Astrocyte of the cerebellum (primary cell): ENCODE results near the gene NUDT1.
A peak's percentile ranks its signal among the peaks of the same experiment; 100 is the strongest.

Experiments
- DNase-seq: peaks from one replicate; pipeline ENCODE4 v3.0.0-alpha.2; 2011; ENCODE audit warnings: low read depth
- H3K4me3 ChIP-seq: 2 replicates; pipeline ENCODE4 v1.5.1; 2011; ENCODE audit warnings: mild to moderate bottlenecking, low read depth, low read length, moderate library complexity
- in situ Hi-C: cut with HindIII; loops from 2 replicates; pipeline ENCODE4 v1.10.0; 2017; ENCODE audit warnings: low sequenced_read_pairs
- TF ChIP-seq, protein P1 (sequence below): IDR thresholded peaks from 2 replicates; pipeline ENCODE4 v1.5.1; 2012; ENCODE audit warnings: low read length, low read depth, moderate library complexity, mild to moderate bottlenecking; ENCODE audit errors: missing control alignments

The NUDT1 gene

DNA sequence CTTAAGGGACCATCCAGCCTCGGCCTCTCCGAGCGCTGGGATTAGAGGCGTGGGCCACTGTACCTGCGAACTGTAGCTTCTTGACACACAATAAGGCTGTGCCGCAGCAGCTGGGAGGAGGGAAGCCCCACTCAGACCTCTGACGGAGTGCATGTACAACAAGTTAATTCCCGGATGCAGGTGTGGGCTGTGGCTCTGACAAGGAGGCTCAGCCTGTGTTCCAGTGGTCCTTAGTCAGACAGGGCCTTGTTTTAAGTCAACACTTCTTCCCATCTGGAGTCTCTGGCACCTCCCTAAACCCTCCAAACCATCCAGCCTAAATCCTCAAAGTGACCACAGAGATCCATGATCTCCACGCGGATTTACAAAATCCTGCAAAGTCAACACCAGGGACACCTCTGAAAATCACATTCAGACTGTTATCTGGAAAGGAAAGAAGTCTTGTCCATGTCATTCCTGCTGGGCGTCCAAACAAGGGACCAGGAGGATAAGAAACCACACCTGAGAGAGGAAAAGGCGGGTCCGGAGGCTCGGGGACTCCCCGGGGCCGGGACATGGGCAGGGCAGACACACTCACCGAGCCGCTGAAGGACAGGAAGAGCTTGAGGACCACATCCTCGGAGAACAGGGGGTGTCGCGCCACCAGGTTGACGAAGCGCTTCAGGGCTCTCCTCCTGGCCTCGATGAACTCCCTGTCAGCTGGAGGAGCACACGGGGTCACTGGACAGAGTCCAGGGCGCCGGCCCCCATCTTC is 29.4 kb downstream of the NUDT1 start:
- in situ Hi-C loops: no loop called here
- TF ChIP-seq, protein P1, sequence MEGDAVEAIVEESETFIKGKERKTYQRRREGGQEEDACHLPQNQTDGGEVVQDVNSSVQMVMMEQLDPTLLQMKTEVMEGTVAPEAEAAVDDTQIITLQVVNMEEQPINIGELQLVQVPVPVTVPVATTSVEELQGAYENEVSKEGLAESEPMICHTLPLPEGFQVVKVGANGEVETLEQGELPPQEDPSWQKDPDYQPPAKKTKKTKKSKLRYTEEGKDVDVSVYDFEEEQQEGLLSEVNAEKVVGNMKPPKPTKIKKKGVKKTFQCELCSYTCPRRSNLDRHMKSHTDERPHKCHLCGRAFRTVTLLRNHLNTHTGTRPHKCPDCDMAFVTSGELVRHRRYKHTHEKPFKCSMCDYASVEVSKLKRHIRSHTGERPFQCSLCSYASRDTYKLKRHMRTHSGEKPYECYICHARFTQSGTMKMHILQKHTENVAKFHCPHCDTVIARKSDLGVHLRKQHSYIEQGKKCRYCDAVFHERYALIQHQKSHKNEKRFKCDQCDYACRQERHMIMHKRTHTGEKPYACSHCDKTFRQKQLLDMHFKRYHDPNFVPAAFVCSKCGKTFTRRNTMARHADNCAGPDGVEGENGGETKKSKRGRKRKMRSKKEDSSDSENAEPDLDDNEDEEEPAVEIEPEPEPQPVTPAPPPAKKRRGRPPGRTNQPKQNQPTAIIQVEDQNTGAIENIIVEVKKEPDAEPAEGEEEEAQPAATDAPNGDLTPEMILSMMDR: no peak
- no peak overlapping the region for H3K4me3 ChIP-seq
- DNase-seq: no peak

GRCh38 chr7:2272031-2272430 is 30.0 kb downstream of the NUDT1 start:
- H3K4me3 ChIP-seq: no peak overlapping the region
- DNase-seq: peak; percentile 40
- in situ Hi-C loops: no loop called here
- TF ChIP-seq, protein P1: no peak

DNA sequence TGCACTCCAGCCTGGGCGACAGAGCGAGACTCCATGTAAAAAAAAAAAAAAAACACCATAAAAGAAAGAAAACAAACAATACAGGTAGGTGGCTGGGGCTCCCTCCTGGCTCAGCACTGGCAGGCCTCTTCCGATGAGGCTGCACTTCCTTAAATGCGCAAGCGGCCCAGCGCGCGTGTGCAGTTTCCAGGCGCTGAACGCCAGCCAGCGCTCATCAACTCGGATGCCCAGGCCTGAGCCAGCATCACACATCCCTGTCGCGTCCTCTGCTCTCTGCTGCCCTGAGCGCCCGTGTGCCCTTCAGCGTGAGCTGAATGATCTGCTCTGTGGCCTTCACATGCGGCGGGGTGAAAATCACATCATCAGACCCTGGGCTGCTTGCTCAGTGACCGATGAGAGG is 31.8 kb downstream of the NUDT1 start:
- no peak for DNase-seq
- TF ChIP-seq, protein P1: no peak
- in situ Hi-C loops: no loop called here
- H3K4me3 ChIP-seq: no peak overlapping the region

DNA sequence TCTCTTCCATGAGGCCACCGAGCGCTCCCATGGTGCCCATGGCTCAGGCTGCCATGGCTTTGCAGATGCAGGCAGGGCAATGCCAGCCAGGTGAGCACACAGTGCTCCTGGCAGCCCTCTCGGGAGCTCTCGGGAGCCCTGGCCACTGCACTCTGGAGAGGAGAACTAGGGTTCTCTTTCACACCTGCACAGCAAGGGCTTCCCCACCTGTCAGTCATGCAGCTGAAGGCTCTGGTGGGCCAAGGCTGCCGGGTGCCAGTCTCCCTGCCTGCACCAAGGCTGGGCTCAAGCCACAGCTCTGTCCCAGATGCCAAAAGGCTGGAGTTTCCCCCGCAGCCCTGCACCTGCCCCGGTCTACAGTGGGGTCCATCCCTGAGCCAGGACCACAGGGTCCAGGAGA is 32.6 kb downstream of the NUDT1 start:
- DNase-seq: no peak
- in situ Hi-C loops: no loop called here
- TF ChIP-seq, protein P1: no peak
- no peak overlapping the region for H3K4me3 ChIP-seq

DNA sequence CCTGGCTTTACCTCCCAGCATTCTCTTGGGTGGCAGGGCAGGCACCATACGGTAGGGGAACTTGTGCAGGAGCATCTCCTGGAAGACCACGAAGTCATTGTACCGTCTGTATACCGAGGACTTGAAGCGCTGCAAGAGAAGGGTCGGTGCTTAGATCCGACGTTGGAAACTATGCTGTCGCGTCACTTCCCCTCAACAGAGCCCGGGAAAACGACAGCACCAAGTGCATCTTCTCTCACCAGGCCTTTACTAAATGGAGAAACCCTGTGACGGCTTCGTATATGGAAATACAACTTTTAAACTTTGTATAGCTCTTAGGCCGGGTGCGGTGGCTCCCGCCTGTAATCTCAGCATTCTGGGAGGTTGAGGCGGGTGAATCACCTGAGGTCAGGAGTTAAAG is 33.1 kb downstream of the NUDT1 start:
- in situ Hi-C loops: no loop called here
- no peak for DNase-seq
- TF ChIP-seq, protein P1: no peak
- H3K4me3 ChIP-seq: no peak overlapping the region

GRCh38 chr7:2276107-2276506 is 34.1 kb downstream of the NUDT1 start:
- no peak overlapping the region for H3K4me3 ChIP-seq
- DNase-seq: no peak
- TF ChIP-seq, protein P1: no peak
- in situ Hi-C loops: no loop called here
